IPS DF 4.7 (cell line): Measurements from ENCODE around the gene TTC28.

Source experiments
- DNase-seq: peaks from one replicate; pipeline ENCODE4 v3.0.0-alpha.2; 2013; ENCODE audit warnings: low spot score; ENCODE audit errors: extremely low read depth

The TTC28 gene

DNA sequence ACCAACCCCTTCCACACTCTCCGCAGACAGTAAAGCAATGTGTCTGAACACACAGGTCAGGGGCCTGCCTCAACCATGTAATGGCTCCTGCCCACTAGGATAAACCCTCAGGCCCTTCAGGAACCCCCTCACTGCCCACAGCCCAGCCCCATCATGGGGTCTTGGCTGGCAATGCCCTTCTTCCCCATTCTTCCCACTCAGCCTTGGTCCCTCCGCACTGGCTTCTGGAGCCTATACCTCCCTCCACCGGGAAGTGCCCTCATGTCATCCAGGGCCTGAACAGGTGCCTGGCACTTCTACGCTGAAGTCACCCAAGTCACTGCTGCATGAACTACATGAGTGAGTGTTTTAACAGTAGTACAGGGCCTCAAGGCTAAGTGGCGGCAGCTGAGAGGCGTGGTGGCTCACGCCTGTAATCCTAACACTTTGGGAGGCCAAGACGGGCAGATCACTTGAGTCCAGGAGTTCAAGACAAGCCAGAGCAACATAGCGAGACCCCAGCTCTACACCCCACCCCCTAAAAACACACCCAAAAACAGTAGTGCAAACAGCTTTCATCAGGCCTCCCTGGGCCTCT, 685.8 kb downstream of the TTC28 start:
- DNase-seq: no peak

DNA sequence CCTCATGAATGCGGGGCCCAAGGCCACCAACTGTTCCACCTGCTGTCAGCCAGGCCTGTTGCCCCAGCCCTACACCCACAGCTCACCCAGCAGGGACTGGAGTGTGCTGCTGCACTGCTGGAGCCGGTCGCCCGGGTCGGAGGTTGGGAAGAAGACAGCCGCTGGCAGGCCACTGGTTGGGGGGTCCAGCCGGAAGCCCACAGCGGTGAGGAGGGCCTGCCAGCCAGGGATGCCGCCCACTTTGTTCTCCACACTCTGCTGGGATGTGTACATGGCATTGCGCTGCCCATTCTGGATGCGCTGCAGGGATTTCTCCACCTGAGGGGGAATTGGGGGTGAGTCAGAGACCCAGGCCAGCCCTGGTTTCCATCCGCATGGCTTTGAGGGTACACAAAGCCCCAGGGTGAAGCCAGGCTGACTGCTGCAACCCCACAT, 686.4 kb downstream of the TTC28 start:
- DNase-seq: no peak

DNA sequence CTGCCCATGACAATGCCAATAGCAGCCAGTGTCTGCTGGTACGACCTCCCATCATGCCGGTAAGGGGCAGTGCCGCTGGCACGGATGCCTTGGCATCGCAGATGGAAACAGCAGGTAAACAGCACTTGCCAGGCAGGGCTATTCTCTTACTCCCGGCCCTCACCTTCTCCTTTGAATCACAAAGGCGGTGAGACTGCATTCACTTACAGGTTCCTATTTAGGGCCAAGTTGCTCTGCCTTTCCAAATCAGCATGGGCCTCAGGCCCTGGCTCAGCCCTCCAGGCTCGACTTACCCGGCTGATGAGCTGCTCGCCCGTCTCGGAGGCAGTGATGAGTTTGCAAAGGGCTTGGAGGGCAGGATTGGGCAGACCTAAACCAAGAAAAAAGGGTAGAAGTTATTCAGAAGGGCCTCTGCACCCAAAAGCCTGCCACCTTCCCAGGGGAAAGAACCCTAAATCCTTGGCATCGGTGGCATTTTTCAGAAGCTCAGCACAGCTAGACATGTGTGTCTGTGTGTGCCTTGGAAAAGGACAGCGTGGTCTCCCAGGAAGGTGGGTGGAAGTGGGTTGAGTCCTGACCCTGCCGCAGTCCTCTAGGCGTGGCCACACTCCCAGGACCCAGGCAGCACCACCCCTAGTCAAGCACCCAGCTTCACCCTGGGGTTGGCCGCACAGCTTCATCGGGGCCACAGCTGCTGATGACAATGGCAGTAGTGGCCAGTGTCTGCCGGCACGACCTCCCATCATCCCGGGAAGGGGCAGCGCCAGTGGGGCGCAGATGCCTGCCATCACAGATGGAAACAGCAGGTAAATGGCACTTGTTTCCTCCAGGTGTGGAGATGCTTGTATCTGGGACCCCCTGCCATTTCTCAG, 687.1 kb downstream of the TTC28 start:
- no peak for DNase-seq

DNA sequence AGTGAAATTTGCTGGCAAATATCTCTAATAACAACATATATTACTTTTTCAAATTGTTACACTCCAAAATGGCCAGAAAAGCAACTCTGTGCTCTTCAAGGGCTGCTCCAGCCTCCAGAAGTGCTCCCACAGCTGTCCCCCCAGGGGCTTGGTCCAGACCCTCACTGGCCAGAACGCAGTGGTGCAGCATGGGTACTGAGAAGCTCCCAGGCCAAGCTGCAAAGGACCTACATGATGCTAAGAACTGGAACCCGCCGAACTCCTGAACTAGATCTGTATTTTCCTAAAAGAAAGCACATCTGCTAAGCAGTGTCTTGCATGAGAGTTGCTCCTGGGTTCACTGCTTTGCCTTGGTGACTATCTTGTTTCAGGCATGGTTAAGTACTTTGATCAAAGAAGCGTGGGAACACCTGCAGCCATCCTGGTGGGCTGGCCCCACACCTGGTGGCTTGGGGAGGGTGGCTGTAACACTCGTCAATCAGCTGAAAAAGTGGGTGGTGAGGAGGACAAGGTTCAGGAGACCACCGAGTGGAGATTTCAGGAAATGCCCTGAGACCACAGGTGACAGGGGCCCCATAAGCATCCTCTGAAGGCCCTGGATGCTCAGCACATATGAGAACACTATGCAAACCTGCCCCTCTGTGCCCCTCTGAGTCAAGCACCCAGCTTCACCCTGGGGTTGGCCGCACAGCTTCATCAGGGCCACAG, 687.9 kb downstream of the TTC28 start:
- no peak for DNase-seq

DNA sequence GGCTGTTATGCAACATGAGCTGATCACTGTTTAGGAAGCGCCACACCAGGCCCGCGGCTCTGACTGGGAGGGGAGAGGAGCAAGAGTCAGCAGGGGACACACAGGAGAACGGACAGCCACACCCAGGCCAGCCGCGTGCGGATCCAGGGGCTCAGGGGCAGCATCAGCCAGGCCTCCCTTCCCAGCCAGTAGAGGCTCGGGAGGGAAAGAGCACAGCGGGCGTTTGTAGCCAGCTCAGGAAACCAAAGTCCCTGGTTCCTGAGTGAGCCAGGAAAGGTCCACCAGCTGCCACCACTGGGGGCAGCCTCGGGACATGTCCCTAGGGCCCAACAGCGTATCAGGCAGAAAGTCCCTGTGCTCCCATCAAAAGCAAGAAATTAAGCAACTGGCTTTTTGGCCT, 688.8 kb downstream of the TTC28 start:
- peak; percentile 56 for DNase-seq

DNA sequence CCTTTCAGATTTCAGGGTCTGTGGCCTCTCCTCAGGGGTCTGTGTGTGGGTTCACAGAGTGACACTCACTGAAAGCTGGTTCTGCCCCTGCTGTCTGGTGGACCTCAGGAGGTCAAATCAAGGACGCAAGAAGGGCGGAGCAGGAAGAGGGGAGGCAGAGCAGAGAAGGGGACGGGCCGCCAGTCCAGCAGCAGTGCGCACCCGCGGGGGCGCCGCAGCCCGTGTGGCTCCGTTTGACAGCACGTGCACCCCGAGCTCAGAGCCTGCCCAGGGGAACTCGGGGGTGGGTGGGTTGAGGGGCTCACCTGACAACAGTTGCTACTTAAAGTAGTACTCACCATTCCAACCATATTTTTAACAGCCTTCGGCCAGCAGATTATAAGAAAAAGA, 689.2 kb downstream of the TTC28 start:
- no peak for DNase-seq

DNA sequence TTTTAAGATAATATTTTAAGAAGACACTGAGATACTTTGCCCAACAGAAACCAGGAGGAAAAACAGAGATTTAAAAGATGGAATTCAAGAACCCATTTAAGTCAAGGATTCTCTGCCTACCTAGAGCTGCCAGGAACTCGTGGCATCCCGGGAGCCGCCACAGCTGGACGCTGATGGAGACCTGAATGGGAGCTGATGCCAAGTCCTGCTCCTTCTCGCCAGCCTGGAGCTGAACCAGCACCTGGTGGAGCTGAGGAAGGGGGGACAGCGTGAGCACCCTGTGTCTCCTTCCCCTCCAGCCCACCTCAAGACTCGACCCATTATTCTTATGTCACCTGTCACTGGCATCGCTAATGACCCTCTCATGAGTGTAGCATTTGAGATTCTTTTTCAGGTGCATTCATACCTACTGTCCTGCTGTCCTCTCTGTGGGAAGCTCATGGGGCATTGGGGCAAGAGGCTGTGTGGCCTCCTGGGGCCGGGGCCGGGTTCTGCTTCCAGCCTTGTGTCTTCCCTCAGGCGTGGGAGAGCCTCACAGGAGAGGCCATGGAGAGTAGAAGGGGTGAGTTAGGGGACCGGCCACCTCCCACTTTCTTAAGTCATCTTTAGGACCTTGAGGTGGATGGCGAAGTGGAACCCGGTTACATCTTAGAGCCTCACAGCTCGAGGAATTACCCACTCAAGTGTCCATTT, 689.7 kb downstream of the TTC28 start:
- DNase-seq: no peak

DNA sequence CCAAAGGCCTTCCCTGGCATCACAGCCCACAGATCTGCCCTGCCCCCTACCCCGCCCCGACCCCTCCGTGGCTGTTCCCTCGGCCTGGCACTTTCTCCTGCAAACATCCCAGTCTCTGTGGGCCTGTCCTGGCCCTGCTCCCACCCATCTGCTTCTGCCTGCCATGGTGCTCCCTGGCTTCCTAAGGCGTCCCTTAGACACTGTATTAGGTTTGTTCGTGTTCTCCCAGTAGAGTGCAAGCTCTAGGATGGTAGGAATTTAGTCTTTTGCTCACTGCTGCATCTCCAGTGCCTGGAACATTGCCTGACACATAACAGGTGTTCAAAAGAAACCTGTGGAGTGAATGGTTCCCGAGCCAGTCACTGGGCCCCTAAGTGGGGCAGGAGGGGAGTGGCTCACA, 690.9 kb downstream of the TTC28 start:
- DNase-seq: no peak

DNA sequence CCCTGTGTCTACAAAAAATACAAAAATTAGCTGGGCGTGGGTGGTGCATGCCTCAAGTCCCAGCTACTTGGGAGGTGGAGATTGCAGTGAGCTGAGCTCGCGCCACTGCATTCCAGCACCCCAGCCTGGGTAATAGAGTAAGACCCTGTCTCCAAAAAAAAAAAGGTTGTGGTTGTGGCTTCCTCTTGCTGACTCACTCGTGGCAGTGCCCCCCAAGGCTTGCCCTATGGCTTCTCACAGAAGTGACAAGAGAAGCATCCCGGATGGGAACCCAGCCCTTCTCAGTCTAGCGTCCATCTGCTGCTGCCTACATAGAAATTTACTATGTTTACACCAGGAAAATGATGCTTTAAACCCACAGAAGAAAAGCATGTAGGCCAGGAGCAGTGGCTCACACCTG, 692.1 kb downstream of the TTC28 start:
- DNase-seq: no peak

DNA sequence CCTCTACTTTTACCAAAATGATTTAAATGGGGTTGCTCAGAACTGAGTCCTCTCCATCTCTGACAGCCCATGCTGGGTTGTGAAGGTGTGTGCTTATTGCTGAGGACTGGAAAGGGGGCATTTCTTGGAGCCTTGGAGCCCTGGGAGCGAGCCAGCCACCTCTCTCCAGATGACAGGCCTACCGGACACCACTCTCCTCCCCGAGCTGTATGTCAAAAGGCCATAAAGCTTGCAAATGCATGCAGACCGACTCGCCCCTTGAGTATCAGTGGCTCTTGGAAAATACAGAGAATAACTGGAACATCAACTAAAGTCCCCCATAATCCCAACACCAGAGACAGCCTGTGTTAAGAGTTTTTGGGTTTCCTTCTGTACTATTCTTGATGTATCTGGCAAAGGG, 692.7 kb downstream of the TTC28 start:
- DNase-seq: no peak

DNA sequence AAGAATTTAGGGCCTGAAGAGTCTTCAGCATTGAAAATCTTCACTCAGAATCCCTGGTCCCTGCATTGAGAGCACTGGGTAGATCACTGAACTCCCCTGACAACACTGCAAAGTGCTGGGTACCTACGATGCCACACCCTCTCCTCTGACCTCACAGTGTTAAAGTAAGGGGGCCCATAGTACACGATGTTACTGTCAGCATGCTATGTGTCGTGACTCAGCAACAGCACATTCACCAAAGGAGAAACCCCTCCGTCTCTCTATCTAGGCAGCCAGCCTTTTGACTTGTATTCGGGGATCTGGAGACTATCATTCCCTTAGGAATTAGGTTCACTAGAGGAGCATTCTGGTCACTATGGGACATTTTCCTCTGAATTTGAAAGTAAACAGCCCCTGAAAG, 693.2 kb downstream of the TTC28 start:
- no peak for DNase-seq

DNA sequence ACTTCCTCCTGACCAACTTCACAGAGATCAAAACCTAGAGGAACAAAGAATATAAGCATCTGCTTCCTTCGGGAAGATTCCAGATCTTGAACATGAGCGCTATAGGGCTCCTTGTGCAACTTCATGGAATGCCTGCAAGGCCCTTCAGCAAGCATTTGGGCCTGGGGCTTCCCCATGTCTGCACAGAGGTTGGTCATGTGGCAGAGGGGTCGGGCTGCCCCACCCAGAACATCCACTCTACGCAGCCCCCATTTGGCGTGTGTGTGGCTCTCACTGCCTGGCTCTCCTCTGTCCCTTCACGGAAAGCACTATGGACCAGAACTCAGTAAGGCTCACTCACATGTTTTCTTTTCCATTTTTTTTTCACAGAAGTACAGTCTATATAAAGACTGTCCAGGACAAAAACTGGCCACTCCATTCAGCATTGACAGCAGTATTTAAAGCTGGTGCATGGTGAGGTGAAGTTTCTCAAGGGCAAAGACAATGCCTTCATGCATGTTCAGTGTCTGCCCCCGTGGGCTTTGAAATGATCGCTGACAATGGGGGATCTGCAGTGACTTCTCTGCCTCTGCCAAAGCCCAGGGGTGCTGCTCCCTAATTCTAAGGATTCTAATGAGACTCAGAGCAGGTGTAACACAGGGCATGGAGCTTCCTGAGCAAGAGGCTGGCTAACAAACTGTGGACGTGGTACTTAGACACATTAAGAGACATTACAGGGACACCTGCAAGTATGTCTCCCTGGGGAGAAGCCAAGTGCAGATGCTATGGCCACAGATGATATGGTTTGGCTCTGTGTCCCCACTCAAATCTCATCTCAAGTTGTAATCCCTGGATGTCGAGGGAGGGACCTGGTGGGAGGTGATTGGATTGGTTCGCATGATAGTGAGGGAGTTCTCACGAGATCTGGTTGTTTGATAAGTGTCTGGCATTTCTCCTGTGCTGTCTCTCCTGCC, 694.0 kb downstream of the TTC28 start:
- no peak for DNase-seq

DNA sequence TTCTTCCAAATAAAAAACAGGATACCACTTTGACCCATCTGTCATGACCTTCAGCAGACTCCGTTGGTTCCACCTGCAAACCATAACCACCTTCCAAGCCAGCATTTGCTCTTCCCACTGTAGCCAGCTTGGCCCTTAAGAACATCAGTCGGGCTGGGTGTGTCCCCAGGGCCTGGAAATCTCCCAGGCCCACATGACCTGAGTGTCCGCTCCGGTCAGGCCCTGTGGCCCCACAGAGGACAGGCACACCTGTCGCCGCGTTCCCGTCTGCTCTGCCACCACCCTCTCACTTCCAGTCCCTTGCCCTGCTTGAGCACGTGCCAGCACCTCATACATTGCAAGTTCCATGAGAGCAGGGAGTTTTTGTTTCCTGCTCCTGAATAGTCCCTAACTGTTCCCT, 694.9 kb downstream of the TTC28 start:
- DNase-seq: no peak

DNA sequence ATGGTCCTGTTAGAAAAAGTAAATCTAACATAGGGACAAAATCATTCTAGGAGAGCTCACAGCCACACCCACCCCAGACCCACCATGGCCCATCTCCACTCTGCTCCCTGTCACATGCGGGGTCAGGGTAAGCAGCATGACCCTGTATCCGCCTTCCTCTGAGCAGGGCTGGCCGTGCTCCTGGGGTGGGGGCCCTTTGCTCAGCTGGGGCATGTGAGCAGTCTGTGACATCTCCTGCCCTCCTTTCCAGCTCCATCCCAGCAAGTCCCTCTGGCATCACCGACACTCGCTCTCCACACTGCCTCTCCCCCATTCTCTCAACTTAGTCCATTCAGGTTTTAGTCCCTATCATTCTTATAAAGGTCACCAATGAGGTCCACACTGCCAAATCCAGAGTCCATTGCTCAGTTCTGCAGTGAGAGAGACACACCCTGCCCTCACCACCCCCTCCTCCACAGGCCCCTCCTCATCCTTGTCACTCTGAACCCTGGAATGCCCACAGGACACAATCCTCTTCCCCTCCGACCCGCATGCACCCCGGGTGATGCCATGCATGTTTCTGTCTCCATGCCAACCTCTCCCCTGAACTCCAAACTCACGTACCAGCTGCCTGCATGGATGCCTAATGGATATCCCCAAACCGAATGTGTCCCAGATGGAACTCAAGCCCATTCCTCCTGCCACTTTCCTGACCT, 695.5 kb downstream of the TTC28 start:
- no peak for DNase-seq

DNA sequence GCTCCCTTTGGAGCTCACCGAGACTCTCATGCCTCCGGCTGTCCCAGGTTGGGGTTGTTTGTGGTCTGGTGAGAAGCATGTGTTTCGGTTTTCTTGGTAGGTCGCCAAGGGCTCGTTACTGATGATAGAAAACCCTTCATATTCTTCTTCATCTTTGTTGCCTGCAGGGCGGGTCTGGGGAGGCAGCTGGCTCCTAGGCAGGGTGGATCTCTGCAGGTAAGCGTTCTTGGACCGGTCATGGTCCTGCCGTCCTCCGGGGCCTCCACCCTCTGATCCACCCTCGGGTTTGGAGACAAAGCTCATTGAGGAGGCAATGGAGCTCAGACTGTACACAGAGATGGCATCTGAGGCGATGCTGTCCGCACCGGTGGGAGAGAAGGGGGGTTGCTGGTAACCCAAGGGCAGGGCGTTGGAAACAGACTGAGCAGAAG, 696.3 kb downstream of the TTC28 start:
- no peak for DNase-seq

DNA sequence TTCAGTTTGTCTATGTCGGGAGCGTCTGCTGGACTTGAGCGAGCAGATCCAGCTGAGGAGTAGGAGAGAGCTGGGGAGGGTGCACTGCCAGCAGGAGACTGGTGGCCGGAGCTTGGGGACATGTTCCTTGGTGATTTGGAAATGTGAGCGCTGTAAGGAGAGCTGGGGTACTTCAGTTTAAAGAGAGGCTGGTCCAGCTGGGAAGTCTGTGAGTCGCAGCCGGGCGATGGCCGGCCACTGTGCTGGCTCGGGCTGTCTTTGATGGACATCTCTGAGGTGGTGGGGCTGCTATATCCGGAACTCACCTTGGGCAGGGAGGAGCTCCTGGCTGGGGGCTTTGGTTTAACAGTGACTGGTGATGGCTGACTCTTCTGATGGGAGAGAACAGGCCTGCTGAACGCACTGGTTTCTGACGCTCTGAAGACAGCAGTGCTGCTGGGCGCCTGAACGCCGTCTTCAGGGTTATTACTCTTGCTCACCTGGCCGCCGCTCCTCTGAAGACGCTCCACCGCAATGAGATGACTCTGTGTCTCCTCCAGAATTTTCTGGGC, 696.9 kb downstream of the TTC28 start:
- DNase-seq: no peak

DNA sequence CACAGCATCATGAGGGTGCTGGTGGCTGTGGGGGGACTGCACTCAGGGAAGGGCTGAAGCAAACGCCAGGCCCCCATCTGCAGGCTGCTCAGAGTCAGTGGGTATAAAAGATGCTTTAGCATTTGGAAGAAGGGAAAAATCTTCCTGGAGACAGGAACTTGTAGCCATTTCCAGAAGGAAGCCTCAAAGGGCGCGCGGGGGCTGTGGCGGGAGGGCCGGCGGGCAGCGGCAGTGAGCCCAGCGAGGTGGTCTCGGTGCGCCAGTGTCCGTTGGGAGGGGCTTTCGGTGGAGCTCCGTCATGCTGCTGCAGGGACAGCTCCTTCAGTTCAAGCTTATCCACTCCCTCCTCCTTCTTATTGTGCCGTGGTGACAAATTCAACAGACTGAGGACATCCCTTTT, 697.5 kb downstream of the TTC28 start:
- no peak for DNase-seq

DNA sequence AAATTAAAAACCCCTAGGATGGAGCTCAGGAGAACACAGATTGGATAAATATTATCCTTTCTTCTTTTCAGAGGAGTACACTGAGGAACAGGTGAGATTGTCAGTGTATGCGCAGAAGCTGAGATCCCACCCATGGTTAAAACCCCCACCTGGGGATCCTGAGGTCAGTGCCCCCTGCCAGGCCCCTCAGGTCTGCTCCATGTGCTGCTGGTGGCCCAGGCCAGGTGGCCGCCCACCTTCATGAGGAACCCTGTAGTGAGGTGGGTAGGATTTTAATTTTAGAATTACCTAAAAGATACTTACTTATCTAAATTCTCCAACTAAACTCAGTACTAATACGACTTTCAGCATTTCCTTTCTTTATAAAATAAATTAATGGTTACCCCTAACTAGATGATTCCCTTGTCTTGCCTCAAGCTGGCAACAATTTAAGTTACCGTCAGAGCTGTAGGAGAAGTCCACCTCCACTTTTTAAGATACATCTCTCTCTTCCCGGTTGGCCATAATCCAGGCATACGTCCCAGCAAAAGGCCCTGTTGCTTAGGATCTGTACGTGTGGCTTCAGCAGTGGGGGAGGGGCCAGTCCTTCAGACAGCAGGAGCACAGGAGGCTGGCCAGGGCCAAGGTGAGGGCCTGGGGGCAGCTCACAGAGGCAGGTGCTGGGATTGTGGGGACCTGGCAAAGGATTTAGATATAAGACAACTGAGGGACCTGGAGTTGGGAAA, 699.1 kb downstream of the TTC28 start:
- DNase-seq: no peak

DNA sequence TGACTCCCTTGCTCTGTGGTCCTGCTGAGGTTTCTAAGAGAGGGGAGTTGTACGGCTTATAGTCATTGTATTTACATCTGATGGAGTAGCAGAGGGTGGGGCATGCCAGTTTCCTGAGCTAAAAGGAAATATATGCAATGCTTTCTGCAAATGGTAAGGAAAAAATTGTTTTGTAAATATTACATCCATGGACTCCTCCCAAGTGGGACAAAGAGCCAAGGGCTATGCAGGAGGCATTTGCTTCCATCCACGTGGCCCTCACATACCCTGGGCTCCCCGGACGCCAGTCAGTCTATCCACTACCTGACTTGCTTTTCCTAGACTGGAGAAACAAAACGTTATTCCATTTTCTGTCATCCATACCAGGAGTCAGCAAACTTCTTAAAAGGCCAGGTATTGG, 700.8 kb downstream of the TTC28 start:
- no peak for DNase-seq
